Peyer's patch (tissue), 4 donors: ENCODE results near the gene COMMD1. TPM values are rescaled to one million over a fixed set of nuclear protein-coding genes. Genes with fewer than 3 reads are reported as not detected.

ENCODE experiments used
- DNase-seq, 3 donors: peaks; one replicate each; pipeline ENCODE4 v3.0.0-alpha.2; 2017 to 2019
- H3K27ac ChIP-seq, 4 donors: fragments of 200-600 bp; sonication (generic); one replicate each; pipeline ENCODE4 v1.5.1; 2016 to 2019
- H3K27me3 ChIP-seq, 2 donors: fragments of 200-600 bp; sonication (generic); one replicate each; pipeline ENCODE4 v1.5.1; 2019
- H3K36me3 ChIP-seq, 3 donors: fragments of 200-600 bp; sonication (generic); one replicate each; pipeline ENCODE4 v1.5.1; 2016 to 2019
- H3K4me1 ChIP-seq, 4 donors: fragments of 200-600 bp; sonication (generic); one replicate each; pipeline ENCODE4 v1.5.1; 2016 to 2019
- H3K4me3 ChIP-seq, 4 donors: fragments of 200-600 bp; sonication (generic); 1 replicate in 3 of 4; 2 replicates in 1 of 4; pipeline ENCODE4 v1.5.1; 2016 to 2019; ENCODE audit warnings: mild to moderate bottlenecking in 1 of 4
- H3K9me3 ChIP-seq, 4 donors: fragments of 200-600 bp; sonication (generic); one replicate each; pipeline ENCODE4 v1.5.1; 2016 to 2019; ENCODE audit warnings: mild to moderate bottlenecking in 1 of 4
- POLR2A ChIP-seq, 2 donors: fragments of 450-650 bp; IDR thresholded peaks; one replicate each; pipeline ENCODE4 v1.5.1; 2017; ENCODE audit warnings: antibody characterized with exemption in 2 of 2, mild to moderate bottlenecking in 2 of 2, moderate library complexity in 2 of 2
- total RNA-seq, 4 donors: library from RNA; depleted of rRNA; stranded (reverse); fragments of >200 nt; gene quantifications; one replicate each; pipeline ENCODE4 v1.1.0, GENCODE V29; 2016
- TF ChIP-seq, protein P1 (sequence below), 6 experiments: fragments of 450-650 bp in 4 of 6; fragments of 200-600 bp in 2 of 6; sonication (generic) in 1 of 6; IDR thresholded peaks; one replicate each; pipeline ENCODE4 v1.5.1; 2017 to 2019; ENCODE audit warnings: antibody characterized with exemption in 6 of 6, mild to moderate bottlenecking in 3 of 6, moderate library complexity in 1 of 6

COMMD1 gene
- total RNA-seq, 4 donors from 2014 or later, result 32.9 to 52.8 (median 35.2) TPM

DNA sequence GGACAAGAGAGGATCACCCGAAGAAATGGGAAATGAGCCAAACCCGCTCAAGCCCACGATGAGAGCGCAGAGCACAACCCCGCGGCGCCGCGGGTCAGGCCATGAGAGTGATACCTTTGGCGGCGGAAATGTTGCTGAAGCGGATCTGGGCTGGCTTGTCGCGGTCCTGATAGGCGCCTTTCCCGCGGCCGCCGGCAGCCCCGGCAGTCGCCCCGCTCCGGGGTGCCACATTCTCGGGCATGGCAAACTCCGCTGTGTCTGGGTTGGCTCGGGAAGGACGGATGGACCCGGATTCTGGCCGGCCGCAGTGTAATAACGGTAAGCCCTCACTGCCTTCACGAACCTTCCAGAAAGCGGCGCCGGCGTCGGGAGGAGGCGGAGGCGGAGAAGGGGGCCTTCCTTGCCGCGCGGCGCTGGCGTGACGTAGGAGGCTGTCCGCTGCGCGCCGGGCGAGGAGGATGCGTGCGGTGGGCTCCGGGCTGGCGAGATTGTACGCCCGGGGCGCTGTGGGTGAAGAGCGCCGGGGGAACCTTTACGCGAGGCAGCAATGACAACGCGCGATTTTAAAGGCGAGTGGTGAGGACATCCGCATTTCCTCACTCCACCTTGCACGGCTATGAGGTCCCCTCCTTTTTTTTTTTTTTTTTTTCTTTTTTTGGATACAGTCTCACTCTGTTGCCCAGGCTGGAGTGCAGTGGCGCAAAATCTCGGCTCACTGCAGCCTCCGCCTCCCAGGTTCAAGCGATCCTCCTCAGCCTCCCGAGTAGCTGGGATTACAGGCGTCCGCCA is 17.0 kb upstream of the COMMD1 start, which contains the start of gene CCT4:
TSS of gene CCT4 (minus strand) at position 390 of the 789 bp plus-strand sequence. CDS start at position 241, 149 bp downstream.
- peak within 1 kb of the TSS; percentile 61 to 83 (median 74) for H3K4me3 ChIP-seq
- H3K36me3 ChIP-seq, result peaks cover 0 to 15% (median 0%) of the 10 kb centered on the region in 3 donors
- peak; percentile 46 to 74 for TF ChIP-seq POLR2A (IDR thresholded peaks at IDR 0.05)
- TF ChIP-seq, protein P1, sequence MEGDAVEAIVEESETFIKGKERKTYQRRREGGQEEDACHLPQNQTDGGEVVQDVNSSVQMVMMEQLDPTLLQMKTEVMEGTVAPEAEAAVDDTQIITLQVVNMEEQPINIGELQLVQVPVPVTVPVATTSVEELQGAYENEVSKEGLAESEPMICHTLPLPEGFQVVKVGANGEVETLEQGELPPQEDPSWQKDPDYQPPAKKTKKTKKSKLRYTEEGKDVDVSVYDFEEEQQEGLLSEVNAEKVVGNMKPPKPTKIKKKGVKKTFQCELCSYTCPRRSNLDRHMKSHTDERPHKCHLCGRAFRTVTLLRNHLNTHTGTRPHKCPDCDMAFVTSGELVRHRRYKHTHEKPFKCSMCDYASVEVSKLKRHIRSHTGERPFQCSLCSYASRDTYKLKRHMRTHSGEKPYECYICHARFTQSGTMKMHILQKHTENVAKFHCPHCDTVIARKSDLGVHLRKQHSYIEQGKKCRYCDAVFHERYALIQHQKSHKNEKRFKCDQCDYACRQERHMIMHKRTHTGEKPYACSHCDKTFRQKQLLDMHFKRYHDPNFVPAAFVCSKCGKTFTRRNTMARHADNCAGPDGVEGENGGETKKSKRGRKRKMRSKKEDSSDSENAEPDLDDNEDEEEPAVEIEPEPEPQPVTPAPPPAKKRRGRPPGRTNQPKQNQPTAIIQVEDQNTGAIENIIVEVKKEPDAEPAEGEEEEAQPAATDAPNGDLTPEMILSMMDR (IDR thresholded peaks at IDR 0.05), result peak in 2 of 6 experiments; percentile 7 to 17
- peaks cover 0 to 22% (median 6%) of the 10 kb centered on the region in 4 donors for H3K4me1 ChIP-seq
- DNase-seq, result peak; percentile 89 to 95 (median 92)
- H3K9me3 ChIP-seq, result no peaks in the 10 kb centered on the region
- no peaks in the 10 kb centered on the region for H3K27me3 ChIP-seq
- peak within 1 kb of the TSS; percentile 90 to 95 (median 93) for H3K27ac ChIP-seq

DNA sequence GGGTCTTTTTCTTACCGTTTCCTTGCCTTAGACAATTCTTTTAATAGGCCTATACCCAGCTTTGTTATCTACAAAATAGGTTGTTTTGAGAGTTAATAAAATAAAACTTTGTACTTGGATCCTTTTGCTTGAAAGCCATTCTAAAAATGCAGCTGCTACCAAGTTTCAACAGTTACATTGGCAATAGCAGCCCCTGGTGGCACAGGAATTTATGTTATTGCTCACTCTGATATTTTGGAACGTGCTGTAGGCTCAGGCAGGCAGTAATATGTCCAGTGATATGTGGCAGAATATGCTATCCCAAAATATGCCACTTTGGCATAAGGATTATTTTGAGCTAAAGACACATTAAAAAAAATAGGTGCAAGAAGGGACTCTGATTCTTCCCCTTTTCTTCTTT is 6.7 kb upstream of the COMMD1 start:
- no peak overlapping the region for H3K4me3 ChIP-seq
- no peak overlapping the region for H3K27ac ChIP-seq
- H3K9me3 ChIP-seq, result no peaks in the 10 kb centered on the region
- DNase-seq, result no peak
- no peaks in the 10 kb centered on the region for H3K27me3 ChIP-seq
- TF ChIP-seq, protein P1 (IDR thresholded peaks at IDR 0.05), result peak in 2 of 6 experiments; percentile 16 to 32
- TF ChIP-seq POLR2A (IDR thresholded peaks at IDR 0.05), result no peak
- no peaks in the 10 kb centered on the region for H3K4me1 ChIP-seq
- no peaks in the 10 kb centered on the region for H3K36me3 ChIP-seq

DNA sequence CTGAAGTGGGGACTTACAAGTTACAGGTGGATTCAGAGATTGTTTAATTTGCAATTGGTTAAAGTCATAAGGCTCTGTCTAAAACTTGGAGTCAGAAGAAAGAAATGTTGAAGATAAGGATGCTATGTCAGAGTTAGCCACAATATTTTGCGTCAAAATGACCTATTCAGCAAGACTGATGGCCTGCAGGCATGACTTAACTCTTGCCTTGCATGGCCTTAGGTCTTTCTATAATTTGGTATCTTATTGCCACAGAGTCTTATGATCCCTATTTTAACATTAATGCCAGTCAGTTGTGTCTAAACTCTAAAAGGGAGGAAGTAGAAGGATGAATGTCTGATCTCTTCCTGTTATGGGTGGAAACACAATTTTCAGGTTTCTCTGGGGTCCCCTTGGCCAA is 5.2 kb upstream of the COMMD1 start:
- Histone ChIP-seq H3K4me1 (no peaks in the 10 kb centered on the region), H3K27me3 (no peaks in the 10 kb centered on the region), H3K36me3 (no peaks in the 10 kb centered on the region), H3K4me3 (no peak overlapping the region), H3K27ac (no peak overlapping the region), H3K9me3 (no peaks in the 10 kb centered on the region)
- no peak for DNase-seq
- TF ChIP-seq POLR2A (IDR thresholded peaks at IDR 0.05), result no peak
- TF ChIP-seq, protein P1 (IDR thresholded peaks at IDR 0.05), result no peak

DNA sequence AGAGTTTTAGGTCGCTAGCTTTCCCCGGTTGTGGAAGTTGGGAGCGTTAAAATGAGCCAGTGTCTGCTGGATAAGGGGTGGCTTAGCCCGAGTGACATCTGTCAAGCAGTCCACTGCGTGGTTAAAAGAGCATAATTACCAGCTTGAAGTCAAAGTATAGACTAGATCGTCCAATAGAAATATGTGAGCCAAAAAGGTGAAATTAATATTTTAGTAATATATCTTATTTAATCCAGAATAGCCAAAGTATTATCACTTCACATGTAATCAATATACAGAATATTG is 654 bp downstream of the COMMD1 start:
- H3K27me3 ChIP-seq, result no peaks in the 10 kb centered on the region
- no peak for DNase-seq
- H3K27ac ChIP-seq, result peak overlapping the region in 3 of 4 donors; percentile 41 to 67 (median 65)
- TF ChIP-seq, protein P1 (IDR thresholded peaks at IDR 0.05), result no peak
- no peak for TF ChIP-seq POLR2A (IDR thresholded peaks at IDR 0.05)
- no peaks in the 10 kb centered on the region for H3K9me3 ChIP-seq
- peaks cover 0 to 6% (median 0%) of the 10 kb centered on the region in 4 donors for H3K4me1 ChIP-seq
- peak overlapping the region; percentile 66 to 93 (median 72) for H3K4me3 ChIP-seq
- no peaks in the 10 kb centered on the region for H3K36me3 ChIP-seq

DNA sequence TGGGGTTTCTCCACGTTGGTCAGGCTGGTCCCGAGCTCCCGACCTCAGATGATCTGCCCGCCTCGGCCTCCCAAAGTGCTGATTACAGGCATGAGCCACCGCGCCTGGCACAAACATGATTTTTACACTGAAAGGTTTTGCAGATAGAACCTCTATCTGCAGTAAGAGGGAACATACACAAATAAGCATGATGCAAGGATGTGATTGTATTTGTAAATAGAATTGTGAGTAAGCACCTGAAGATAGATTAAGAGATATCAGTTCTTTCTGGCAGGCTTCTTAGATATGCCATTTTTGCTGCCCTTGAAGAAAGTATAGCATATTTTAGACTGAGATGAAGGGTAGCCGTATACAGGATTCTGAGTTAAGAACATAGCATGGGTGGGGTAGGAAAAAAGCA is 3.6 kb downstream of the COMMD1 start:
- Histone ChIP-seq H3K4me1 (peaks cover 0 to 6% (median 0%) of the 10 kb centered on the region in 4 donors), H3K4me3 (no peak overlapping the region), H3K9me3 (no peaks in the 10 kb centered on the region), H3K27ac (no peak overlapping the region), H3K27me3 (no peaks in the 10 kb centered on the region), H3K36me3 (no peaks in the 10 kb centered on the region)
- no peak for TF ChIP-seq POLR2A (IDR thresholded peaks at IDR 0.05)
- TF ChIP-seq, protein P1 (IDR thresholded peaks at IDR 0.05), result no peak
- DNase-seq, result no peak
